Breast epithelium (tissue), 3 donors: Measurements from ENCODE around the gene CPTP.

ENCODE experiments used
- POLR2A ChIP-seq: fragments of 450-650 bp; IDR thresholded peaks from one replicate; pipeline ENCODE4 v1.6.1; 2016; ENCODE audit warnings: antibody characterized with exemption, mild to moderate bottlenecking, moderate library complexity
- POLR2AphosphoS5 ChIP-seq, 3 donors: sonication (generic); formaldehyde crosslinking; IDR thresholded peaks; one replicate each; pipeline ENCODE4 v1.6.1; 2017; ENCODE audit warnings: antibody characterized with exemption in 3 of 3
- TF ChIP-seq, protein P1 (sequence below), 3 donors: fragments of 450-650 bp; IDR thresholded peaks; one replicate each; pipeline ENCODE4 v1.5.1; 2016 to 2017; ENCODE audit warnings: antibody characterized with exemption in 3 of 3, mild to moderate bottlenecking in 3 of 3, moderate library complexity in 3 of 3

DNA sequence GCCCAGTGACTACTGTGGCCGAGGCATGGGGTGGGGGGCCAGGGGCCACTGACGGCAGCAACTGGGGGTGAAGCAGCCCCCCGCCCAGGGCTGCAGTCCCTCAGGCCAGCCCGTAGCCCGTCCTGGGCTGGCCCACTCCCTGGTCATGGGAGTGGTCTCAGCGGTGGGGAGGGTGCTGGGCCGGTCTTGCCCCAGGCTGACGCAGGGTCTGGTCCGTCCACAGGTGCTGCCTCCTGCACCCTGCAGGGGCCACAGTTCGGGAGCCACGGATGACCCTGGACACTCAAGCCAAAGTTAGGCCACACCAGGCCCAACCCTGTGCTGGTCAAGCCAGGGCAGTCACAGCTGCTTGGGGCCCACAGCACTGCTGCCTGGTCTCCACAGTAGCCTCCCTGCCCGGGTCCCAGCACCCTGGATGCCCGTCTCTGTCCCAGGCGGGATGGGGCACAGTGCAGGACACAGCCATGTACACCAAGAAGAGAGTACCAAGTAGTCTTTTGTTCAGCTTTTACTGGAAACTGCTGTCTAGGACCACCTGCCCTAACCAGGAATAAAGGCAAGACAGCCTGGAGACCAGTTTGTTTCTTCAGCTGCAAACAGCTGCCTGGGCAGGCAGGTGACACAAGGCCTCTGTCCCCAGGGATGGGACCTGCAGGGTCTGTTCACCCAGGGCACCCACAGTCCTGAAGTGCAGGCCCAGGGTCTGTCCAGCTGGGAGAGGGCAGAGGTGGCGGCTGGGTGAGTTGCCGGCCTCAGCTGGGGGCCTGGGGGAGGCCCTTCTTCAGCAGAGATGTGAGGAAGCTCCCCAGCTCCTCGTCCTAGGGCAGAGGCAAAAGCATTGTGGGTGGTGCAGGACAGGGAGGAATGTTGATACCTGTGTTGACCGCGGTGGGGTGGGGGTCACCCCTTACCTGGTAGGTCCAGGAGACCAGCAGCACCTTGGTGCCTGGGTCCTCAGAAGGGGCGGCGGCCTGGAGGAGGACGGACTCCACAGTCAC is 13.2 kb upstream of the CPTP start:
- TF ChIP-seq, protein P1, sequence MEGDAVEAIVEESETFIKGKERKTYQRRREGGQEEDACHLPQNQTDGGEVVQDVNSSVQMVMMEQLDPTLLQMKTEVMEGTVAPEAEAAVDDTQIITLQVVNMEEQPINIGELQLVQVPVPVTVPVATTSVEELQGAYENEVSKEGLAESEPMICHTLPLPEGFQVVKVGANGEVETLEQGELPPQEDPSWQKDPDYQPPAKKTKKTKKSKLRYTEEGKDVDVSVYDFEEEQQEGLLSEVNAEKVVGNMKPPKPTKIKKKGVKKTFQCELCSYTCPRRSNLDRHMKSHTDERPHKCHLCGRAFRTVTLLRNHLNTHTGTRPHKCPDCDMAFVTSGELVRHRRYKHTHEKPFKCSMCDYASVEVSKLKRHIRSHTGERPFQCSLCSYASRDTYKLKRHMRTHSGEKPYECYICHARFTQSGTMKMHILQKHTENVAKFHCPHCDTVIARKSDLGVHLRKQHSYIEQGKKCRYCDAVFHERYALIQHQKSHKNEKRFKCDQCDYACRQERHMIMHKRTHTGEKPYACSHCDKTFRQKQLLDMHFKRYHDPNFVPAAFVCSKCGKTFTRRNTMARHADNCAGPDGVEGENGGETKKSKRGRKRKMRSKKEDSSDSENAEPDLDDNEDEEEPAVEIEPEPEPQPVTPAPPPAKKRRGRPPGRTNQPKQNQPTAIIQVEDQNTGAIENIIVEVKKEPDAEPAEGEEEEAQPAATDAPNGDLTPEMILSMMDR (IDR thresholded peaks at IDR 0.05), result no peak
- TF ChIP-seq POLR2A (no peak), POLR2AphosphoS5 (IDR thresholded peaks at IDR 0.05) (no peak)
